HS-27A (cell line): ENCODE data around the gene SLC16A12.
A peak's percentile ranks its signal among the peaks of the same experiment; 100 is the strongest.

Experiments
- DNase-seq: peaks from one replicate; pipeline ENCODE4 v3.0.0-alpha.2; 2012; ENCODE audit warnings: low read depth, missing footprints

Gene SLC16A12

DNA sequence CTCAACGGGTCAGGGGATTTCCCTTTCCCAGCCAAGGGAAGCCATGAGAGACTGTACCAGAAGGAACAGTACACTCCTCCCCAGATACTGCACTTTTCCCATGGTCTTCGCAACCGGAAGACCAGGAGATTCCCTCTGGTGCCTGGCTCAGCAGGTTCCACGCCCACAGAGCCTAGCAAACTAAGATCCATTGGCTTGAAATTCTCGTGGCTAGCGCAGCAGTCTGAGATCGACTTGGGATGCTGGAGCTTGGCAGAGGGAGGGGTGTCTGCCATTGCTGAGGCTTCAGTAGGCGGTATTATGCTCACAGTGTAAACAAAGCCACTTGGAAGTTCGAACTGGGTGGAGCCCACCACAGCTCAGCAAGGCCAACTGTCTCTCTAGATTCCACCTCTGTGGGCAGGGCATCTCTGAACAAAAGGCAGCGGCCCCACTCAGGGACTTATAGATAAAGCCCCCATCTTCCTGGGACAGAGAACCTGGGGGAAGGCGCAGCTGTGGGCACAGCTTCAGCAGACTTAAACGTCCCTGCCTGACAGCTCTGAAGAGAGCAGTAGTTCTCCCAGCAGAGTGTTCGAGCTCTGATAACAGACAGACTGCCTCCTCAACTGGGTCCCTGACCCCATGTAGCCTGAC, 29.6 kb downstream of the SLC16A12 start:
- no peak for DNase-seq

- no peak for DNase-seq
Observed at GRCh38 chr10:89504691-89505090, 30.7 kb downstream of the SLC16A12 start.

DNA sequence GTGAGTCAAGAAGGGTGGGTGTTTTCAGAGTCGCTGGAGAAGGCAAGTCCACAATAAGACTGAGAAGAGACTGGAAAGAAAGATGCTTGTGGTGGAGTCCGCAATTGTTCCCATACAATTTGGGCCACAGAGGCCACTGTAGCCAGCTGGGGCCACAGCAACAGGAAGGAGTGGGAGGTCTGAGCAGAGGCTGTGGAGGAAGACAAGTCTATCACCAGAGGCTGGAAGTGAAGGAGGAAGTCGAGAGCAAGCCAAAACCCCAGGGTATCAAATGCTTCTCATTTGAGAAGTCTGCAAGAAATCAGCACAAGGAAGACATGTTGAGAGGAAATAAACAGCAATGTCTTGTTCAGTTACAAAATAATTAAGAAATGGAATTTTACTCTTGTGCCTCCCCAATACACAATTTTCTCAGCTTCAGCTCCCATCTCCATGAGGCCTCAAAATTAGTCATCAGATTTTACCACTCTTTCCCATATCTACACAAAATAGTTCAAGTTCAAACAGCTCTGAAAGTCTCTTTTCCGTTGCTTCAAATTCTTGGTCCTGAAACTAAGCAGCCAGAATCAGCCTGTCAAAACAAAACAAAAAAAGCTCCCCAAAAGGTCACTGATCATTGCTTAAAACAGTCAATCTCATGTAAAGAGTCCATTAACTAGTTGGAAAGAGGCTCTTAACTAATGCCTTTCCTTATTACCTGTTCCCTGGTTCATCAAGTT, 31.6 kb downstream of the SLC16A12 start:
- no peak for DNase-seq

DNA sequence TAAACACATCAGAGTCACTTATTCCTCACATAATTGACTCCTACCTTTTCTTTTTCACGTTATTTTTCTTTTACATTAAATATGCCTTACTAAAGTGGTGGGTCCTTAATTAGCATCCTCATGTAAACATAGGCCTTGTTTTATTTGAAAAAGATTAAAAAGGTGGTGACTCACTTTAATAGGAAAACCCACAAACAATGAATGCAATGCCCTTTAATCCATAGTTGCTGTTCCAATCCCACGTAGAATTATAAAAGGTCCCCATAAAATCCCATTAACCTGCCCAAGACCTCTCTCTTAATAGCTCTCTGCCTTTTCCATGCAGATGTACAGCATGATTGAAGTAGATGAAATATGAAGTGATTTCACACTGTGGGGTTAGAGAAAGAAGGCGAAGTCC, 32.2 kb downstream of the SLC16A12 start:
- no peak for DNase-seq

GRCh38 chr10:89502549-89502948, 32.8 kb downstream of the SLC16A12 start:
- peak; percentile 42 for DNase-seq

GRCh38 chr10:89494575-89494974, 40.8 kb downstream of the SLC16A12 start:
- no peak for DNase-seq

DNA sequence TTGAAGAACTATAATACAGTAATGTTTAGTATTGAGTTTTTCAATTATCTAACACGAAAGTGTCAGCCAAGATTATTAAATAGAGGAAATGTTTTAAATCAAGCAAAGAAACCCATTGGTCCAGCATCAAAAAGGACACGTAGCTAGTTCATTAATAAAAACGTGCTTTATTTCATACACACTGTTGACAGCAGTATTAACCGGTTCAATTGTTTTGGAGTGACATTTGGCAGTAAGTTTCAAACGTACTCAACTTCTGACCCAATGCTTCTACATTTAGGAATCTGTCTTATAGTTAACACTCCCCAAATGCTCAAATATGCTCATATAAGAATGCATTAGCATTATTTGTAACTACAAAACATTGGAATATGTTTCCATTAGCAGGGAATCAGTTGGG, 41.3 kb downstream of the SLC16A12 start:
- no peak for DNase-seq

- DNase-seq = no peak
Observed at GRCh38 chr10:89491932-89492331, 43.5 kb downstream of the SLC16A12 start.

DNA sequence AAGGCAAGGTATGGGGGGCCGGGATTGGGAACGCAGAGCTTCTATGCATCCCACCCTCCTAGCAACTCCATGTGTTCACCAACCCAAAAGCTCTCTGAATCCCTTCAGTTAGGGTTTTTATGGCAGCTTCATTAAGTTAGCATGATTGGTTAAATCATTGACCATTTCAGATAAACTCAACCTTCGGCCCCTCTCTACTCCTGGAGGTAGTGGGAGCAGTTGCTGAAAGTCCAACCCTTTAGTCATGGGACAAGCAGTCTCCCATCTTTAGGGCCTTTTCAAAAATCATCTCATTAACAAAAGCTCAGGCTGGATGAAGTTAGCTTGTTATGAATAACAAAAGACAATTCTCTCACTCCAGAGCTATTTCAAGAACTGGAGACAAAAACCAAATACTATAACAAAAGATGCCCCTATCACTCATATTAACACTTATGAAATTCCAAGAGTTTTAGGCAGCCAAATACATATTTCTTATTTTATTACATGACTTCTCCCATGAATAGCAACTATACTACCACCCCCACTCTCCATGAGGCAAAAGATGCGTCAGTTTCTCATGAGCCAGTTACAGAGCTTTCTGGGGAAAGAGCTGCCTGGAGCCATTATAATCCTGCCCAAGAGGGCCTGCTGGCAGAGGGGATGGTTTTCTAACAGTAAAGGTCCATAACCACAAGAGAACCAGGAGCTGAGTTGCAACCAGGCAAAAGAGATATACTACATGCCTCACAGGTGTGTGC, 44.6 kb downstream of the SLC16A12 start:
- no peak for DNase-seq

GRCh38 chr10:89482256-89482655, 53.1 kb downstream of the SLC16A12 start:
- no peak for DNase-seq

DNA sequence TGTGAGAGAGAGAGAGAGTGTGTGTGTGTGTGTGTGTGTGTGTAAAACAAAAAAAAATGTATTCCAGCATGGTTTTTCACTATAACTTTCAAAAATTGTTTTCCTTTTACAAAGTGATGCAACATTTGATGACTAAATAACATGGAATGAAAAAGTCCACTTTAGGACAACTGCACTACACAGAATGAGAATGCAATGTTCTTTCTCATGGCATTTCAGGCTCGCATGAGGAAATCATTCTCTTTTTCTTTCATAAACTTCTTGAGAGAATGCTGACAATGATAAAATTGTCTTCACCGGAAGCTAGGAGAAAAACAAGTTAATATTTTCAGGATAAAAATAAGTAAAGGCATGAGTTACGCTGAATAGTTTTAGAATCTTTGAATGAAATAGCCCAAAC, 53.7 kb downstream of the SLC16A12 start:
- DNase-seq = peak; percentile 65

- DNase-seq = no peak
Observed at GRCh38 chr10:89479771-89480446, 55.5 kb downstream of the SLC16A12 start.

- no peak for DNase-seq
Observed at GRCh38 chr10:89478739-89479654, 56.4 kb downstream of the SLC16A12 start.

DNA sequence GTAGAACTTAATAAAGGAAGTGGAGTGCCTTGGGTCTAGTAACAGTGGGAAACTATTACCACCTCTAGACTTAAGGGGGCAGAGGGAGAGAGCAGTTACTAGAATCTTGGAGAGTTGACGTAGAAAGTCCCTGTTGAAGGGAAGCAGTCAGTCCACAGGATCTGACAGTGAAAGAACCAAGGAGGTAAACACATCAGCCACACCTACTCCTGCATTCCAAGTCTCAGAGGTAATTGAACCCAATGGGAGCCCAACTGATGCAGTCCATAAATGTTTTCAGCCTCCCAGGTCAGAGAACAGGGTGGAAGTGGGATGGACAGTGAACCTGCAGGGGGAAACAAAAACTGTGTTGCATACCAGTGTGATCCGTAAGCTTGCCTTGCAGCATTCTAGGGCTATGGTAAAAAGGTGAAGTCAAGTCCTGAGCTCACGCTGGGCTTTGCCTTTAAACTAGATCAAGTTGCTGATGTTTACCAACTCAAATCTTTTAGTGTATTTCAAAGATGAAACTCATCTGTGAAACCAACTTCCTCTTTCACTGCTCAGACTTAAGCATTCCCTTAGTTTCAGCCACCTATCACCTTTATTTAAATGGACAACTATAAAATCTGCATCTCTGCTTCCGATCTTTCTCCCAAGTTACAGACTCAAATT, 57.2 kb downstream of the SLC16A12 start:
- DNase-seq = no peak

DNA sequence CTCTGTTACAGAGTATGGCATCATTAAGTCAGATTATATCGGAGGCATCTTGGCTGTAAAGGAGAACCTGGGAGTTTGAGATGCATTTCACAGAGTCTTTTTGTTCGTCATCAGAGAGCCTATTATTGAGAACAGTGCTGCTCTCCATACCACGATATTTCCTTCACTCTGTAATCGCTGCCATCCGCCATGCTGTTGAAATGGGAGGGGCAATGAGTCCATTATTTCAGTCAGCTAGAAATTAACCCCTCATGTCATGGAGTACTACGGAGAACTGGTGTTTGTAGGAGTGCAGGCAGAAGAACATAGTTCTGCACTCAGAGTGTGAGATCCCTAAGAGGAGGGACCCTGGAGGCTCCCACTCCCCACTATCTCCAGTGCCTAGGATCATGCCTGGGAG, 59.2 kb downstream of the SLC16A12 start:
- no peak for DNase-seq

DNA sequence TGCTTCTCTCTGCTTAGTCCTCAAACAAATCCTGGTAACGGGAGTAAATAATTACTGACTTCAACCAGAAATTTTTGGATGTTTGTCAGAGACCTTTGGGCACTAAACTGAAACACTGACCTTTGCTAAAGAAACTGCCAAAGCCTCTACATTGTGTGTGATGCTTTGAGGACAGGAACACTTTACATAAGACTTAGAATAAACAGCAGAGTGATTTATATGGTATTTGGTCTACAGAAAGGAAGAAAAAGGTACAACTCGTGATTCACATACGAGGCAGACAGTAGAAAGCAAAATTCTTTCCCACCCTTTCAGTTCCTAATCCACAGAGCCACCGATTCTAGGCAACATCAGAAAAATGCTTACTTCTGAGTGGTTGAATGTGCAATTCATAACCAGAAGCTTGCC, 59.8 kb downstream of the SLC16A12 start:
- DNase-seq = no peak

GRCh38 chr10:89475125-89475524, 60.3 kb downstream of the SLC16A12 start:
- no peak for DNase-seq

- DNase-seq = no peak
Observed at GRCh38 chr10:89474452-89474851, 60.9 kb downstream of the SLC16A12 start.

DNA sequence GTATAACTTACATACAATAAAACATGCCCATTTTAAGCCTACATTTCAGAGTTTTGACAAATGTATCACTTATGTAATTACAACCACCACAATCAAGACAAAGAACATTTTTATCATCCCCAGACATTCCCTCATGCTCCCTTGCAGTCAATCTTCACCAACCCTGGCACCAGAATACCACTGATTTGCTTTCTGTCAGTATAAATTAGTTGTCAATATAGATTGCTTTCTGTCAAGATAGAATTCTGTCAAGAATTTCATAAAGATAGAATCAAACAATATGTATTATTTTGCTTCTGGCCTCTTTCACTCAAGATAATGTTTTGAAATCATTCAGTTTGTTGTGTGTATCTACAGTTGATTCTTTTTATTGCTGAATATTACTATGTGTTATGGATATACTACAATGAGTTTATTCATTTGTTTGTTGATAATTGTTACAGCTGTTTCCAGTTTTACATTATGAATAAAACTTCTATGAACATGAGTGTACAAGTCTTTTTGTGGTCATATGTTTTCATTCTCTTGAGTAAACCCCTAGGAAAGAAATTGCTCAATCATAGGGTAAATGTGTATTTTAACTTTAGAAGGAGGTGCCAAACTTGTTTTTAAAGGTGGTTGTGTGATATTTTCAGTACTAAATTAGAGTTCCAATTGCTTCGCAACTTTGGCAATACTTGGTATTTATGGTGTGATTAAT, 64.1 kb downstream of the SLC16A12 start:
- no peak for DNase-seq

DNA sequence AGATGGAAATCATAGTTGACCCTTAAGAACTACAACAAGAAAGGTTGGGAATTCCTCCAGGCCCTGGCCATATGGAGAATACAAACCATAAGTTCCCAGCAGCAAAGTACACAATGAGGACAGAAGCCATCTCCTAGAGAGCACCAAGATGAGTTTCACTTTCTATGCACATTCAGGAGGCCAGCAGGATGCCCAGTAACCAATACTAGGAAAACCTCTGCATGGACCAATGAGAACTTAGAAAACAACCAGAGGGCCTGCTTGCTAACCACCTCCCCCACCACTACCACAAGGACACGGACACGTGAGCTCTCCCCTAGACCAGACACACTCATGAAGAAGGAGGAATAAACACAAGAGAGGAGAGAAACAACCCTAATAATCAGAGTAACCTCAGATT, 64.8 kb downstream of the SLC16A12 start:
- DNase-seq = no peak
